GM23338 (cell line): Measurements from ENCODE around the gene VENTX. TPM values are rescaled to one million over a fixed set of nuclear protein-coding genes. Genes with fewer than 3 reads are reported as not detected.

Source experiments
- ATAC-seq: fragments of 200-7000 bp; cut with Tn5 transposase; 3 replicates; pipeline ENCODE4 v1.9.1; 2020
- DNase-seq: peaks from one replicate; pipeline ENCODE4 v3.0.0-alpha.2; 2015; ENCODE audit warnings: low spot score
- H2AFZ ChIP-seq: fragments of 200-600 bp; sonication (generic); 2 replicates; pipeline ENCODE4 v1.8.0; 2016; ENCODE audit warnings: antibody characterized with exemption, mild to moderate bottlenecking, moderate library complexity
- H3F3A ChIP-seq: fragments of 200-600 bp; sonication (generic); replicated peaks from 2 replicates; pipeline ENCODE4 v1.8.0; 2017; ENCODE audit warnings: antibody characterized with exemption, mixed run types, low read depth
- H3K27ac ChIP-seq: fragments of 200-600 bp; sonication (generic); 2 replicates; pipeline ENCODE4 v1.6.1; 2016; ENCODE audit warnings: low read depth
- H3K27me3 ChIP-seq: fragments of 200-600 bp; sonication (generic); 2 replicates; pipeline ENCODE4 v1.8.0; 2016; ENCODE audit warnings: mild to moderate bottlenecking, mixed run types, moderate library complexity; ENCODE audit not compliant: insufficient read depth
- H3K36me3 ChIP-seq: fragments of 200-600 bp; sonication (generic); 2 replicates; pipeline ENCODE4 v1.8.0; 2016; ENCODE audit warnings: mild to moderate bottlenecking; ENCODE audit not compliant: insufficient read depth
- H3K4me1 ChIP-seq: fragments of 200-600 bp; sonication (generic); 2 replicates; pipeline ENCODE4 v1.8.0; 2016; ENCODE audit warnings: mild to moderate bottlenecking, moderate library complexity; ENCODE audit not compliant: insufficient read depth
- H3K4me2 ChIP-seq: fragments of 200-600 bp; sonication (generic); 2 replicates; pipeline ENCODE4 v1.7.1; 2017; ENCODE audit warnings: mixed run types
- H3K4me3 ChIP-seq: fragments of 200-600 bp; sonication (generic); 2 replicates; pipeline ENCODE4 v1.6.1; 2016; ENCODE audit warnings: mixed run types
- H3K79me2 ChIP-seq: fragments of 200-600 bp; sonication (generic); replicated peaks from 2 replicates; pipeline ENCODE4 v1.8.0; 2017; ENCODE audit warnings: mild to moderate bottlenecking; ENCODE audit not compliant: insufficient read depth
- H3K9me2 ChIP-seq: fragments of 200-600 bp; sonication (generic); 2 replicates; pipeline ENCODE4 v1.8.0; 2017; ENCODE audit not compliant: insufficient read depth
- H4K20me1 ChIP-seq: fragments of 200-600 bp; sonication (generic); replicated peaks from 2 replicates; pipeline ENCODE4 v1.8.0; 2017; ENCODE audit warnings: mild to moderate bottlenecking; ENCODE audit not compliant: insufficient read depth
- H3K27ac Mint-ChIP-seq: 2 replicates; pipeline ENCODE4 v1.8.0; 2020; ENCODE audit warnings: inconsistent platforms, mild to moderate bottlenecking, moderate library complexity, mixed read lengths
- H3K27me3 Mint-ChIP-seq: 3 replicates; pipeline ENCODE4 v1.8.0; 2022; ENCODE audit warnings: low read depth, mild to moderate bottlenecking, moderate library complexity, mixed read lengths, inconsistent platforms; ENCODE audit not compliant: insufficient read depth, poor library complexity
- H3K36me3 Mint-ChIP-seq: 3 replicates; pipeline ENCODE4 v1.8.0; 2021; ENCODE audit warnings: low read depth, mild to moderate bottlenecking, inconsistent platforms, moderate library complexity, mixed read lengths
- H3K4me1 Mint-ChIP-seq: 3 replicates; pipeline ENCODE4 v1.8.0; 2020; ENCODE audit warnings: mild to moderate bottlenecking, inconsistent platforms, mixed read lengths
- H3K4me3 Mint-ChIP-seq: 3 replicates; pipeline ENCODE4 v1.8.0; 2021; ENCODE audit warnings: moderate library complexity, mild to moderate bottlenecking, inconsistent platforms, mixed read lengths
- H3K9me3 Mint-ChIP-seq: 3 replicates; pipeline ENCODE4 v1.8.0; 2020; ENCODE audit warnings: moderate library complexity, mild to moderate bottlenecking, inconsistent platforms, mixed read lengths
- CREB1 ChIP-seq: fragments of 250-450 bp; sonication (Bioruptor Pico); IDR thresholded peaks from 2 replicates; pipeline ENCODE4 v1.5.0; 2020; ENCODE audit warnings: low read depth, mild to moderate bottlenecking, moderate library complexity
- ETS1 ChIP-seq: IDR thresholded peaks from 2 replicates; pipeline ENCODE4 v1.6.1; 2016; ENCODE audit warnings: antibody characterized with exemption
- EZH2phosphoT487 ChIP-seq: fragments of 200-600 bp; sonication (generic); IDR thresholded peaks from one replicate; pipeline ENCODE4 v1.8.1; 2018; ENCODE audit warnings: antibody characterized with exemption; ENCODE audit not compliant: unreplicated experiment
- JUNB ChIP-seq: IDR thresholded peaks from one replicate; pipeline ENCODE4 v1.6.1; 2016; ENCODE audit warnings: antibody characterized with exemption; ENCODE audit not compliant: unreplicated experiment
- NANOG ChIP-seq: IDR thresholded peaks from 2 replicates; pipeline ENCODE4 v1.6.1; 2016; ENCODE audit warnings: antibody characterized with exemption, borderline replicate concordance
- POLR2AphosphoS5 ChIP-seq: IDR thresholded peaks from 2 replicates; pipeline ENCODE4 v1.6.1; 2016; ENCODE audit warnings: antibody characterized with exemption, low read depth
- STAT1 ChIP-seq: IDR thresholded peaks from one replicate; pipeline ENCODE4 v1.6.1; 2016; ENCODE audit warnings: antibody characterized with exemption; ENCODE audit not compliant: unreplicated experiment
- ZNF331 ChIP-seq: fragments of 250-450 bp; sonication (Bioruptor Pico); IDR thresholded peaks from 2 replicates; pipeline ENCODE4 v1.5.0; 2020; ENCODE audit warnings: low read depth, mild to moderate bottlenecking, moderate library complexity
- polyA plus RNA-seq: library from polyadenylated mRNA; unstranded; fragments of >200 nt; fragmentation: Nextera tagmentation; extraction: Ambion mirVana; gene quantifications from 2 replicates; pipeline ENCODE4 v1.2.1, GENCODE V29; 2016
- total RNA-seq: library from RNA; depleted of rRNA; stranded (reverse); fragments of >200 nt; shearing (Covaris generic); gene quantifications from 2 replicates; pipeline ENCODE4 v1.2.3, GENCODE V29; 2014
- TF ChIP-seq, protein P1 (sequence below): fragments of 250-450 bp; sonication (Bioruptor Pico); IDR thresholded peaks from 2 replicates; pipeline ENCODE4 v1.5.0; 2020; ENCODE audit warnings: mild to moderate bottlenecking, moderate library complexity

The VENTX gene
- total and polyA plus RNA-seq, 2 experiments from 2014 or later = 4.8 to 8.1 TPM

DNA sequence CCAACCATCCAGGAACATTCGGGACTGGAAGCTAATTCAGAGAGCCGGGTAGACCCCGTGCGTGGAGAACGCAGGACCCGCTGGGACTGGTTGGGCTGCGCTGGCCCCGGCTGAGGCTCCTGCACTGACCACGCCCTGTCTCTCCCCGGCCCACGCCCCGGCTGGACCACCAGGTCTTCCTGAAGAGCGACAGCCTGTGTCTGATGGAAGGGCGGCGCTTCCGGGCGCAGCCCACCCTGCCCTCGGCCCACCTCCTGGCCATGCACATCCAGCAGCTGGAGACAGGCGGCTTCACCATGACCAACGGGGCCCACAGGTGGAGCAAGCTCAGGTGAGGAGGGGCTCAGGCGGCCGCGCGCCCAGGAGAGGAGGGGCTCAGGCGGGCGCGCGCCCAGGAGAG, 17.9 kb upstream of the VENTX start (continued):
- TF ChIP-seq ETS1 = no peak
- TF ChIP-seq CREB1 (CRISPR knock-in tag) = no peak
- TF ChIP-seq, protein P1, sequence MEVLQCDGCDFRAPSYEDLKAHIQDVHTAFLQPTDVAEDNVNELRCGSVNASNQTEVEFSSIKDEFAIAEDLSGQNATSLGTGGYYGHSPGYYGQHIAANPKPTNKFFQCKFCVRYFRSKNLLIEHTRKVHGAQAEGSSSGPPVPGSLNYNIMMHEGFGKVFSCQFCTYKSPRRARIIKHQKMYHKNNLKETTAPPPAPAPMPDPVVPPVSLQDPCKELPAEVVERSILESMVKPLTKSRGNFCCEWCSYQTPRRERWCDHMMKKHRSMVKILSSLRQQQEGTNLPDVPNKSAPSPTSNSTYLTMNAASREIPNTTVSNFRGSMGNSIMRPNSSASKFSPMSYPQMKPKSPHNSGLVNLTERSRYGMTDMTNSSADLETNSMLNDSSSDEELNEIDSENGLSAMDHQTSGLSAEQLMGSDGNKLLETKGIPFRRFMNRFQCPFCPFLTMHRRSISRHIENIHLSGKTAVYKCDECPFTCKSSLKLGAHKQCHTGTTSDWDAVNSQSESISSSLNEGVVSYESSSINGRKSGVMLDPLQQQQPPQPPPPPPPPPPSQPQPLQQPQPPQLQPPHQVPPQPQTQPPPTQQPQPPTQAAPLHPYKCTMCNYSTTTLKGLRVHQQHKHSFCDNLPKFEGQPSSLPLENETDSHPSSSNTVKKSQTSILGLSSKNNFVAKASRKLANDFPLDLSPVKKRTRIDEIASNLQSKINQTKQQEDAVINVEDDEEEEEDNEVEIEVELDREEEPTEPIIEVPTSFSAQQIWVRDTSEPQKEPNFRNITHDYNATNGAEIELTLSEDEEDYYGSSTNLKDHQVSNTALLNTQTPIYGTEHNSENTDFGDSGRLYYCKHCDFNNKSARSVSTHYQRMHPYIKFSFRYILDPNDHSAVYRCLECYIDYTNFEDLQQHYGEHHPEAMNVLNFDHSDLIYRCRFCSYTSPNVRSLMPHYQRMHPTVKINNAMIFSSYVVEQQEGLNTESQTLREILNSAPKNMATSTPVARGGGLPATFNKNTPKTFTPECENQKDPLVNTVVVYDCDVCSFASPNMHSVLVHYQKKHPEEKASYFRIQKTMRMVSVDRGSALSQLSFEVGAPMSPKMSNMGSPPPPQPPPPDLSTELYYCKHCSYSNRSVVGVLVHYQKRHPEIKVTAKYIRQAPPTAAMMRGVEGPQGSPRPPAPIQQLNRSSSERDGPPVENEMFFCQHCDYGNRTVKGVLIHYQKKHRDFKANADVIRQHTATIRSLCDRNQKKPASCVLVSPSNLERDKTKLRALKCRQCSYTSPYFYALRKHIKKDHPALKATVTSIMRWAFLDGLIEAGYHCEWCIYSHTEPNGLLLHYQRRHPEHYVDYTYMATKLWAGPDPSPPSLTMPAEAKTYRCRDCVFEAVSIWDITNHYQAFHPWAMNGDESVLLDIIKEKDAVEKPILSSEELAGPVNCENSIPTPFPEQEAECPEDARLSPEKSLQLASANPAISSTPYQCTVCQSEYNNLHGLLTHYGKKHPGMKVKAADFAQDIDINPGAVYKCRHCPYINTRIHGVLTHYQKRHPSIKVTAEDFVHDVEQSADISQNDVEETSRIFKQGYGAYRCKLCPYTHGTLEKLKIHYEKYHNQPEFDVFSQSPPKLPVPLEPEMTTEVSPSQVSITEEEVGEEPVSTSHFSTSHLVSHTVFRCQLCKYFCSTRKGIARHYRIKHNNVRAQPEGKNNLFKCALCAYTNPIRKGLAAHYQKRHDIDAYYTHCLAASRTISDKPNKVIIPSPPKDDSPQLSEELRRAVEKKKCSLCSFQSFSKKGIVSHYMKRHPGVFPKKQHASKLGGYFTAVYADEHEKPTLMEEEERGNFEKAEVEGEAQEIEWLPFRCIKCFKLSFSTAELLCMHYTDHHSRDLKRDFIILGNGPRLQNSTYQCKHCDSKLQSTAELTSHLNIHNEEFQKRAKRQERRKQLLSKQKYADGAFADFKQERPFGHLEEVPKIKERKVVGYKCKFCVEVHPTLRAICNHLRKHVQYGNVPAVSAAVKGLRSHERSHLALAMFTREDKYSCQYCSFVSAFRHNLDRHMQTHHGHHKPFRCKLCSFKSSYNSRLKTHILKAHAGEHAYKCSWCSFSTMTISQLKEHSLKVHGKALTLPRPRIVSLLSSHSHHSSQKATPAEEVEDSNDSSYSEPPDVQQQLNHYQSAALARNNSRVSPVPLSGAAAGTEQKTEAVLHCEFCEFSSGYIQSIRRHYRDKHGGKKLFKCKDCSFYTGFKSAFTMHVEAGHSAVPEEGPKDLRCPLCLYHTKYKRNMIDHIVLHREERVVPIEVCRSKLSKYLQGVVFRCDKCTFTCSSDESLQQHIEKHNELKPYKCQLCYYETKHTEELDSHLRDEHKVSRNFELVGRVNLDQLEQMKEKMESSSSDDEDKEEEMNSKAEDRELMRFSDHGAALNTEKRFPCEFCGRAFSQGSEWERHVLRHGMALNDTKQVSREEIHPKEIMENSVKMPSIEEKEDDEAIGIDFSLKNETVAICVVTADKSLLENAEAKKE (CRISPR knock-in tag) = no peak
- TF ChIP-seq JUNB = no peak

- no peaks in the 10 kb centered on the region for H3K36me3 Mint-ChIP-seq
- no peak overlapping the region for H3K27ac ChIP-seq
- no peak overlapping the region for H3K4me3 ChIP-seq
- H3K27ac Mint-ChIP-seq = peak overlapping the region; percentile 72
- H3K4me3 Mint-ChIP-seq = peak overlapping the region; percentile 37; the same call in 1 of the 3 replicates
- H3K9me3 Mint-ChIP-seq = no peaks in the 10 kb centered on the region; the same call in 2 of the 3 replicates
- no peak for DNase-seq
- 0 out of 2 replicates have a peak, but pooled peaks cover 4% of the 10 kb centered on the region for H3K4me1 ChIP-seq
- no peaks in the 10 kb centered on the region for H4K20me1 ChIP-seq
- ATAC-seq = no peak
- H3K9me2 ChIP-seq = no peaks in the 10 kb centered on the region
- peaks cover 10% of the 10 kb centered on the region for H3K27me3 Mint-ChIP-seq
- H3K79me2 ChIP-seq = no peaks in the 10 kb centered on the region
- H3K4me2 ChIP-seq = no peak overlapping the region
- no peaks in the 10 kb centered on the region for H3K36me3 ChIP-seq
- peaks cover 14% of the 10 kb centered on the region; the same call in 1 of the 2 replicates for H3F3A ChIP-seq
- peaks cover 8% of the 10 kb centered on the region for H3K4me1 Mint-ChIP-seq
- no peak overlapping the region for H2AFZ ChIP-seq
- H3K27me3 ChIP-seq = no peaks in the 10 kb centered on the region
- TF ChIP-seq POLR2AphosphoS5 (no peak), JUNB (no peak), CREB1 (CRISPR knock-in tag) (no peak), EZH2phosphoT487 (no peak), STAT1 (no peak), ZNF331 (no peak), NANOG (no peak)
- TF ChIP-seq, protein P1 (CRISPR knock-in tag) = no peak
Measured at GRCh38 chr10:133221331-133221730, 16.3 kb upstream of the VENTX start.
